ENCODE results near the gene REXO4. TPM values are rescaled to one million over a fixed set of nuclear protein-coding genes. Genes with fewer than 3 reads are reported as not detected.

Gene REXO4
- total RNA-seq, 2 donors from 2014 or later: 13.4 to 13.8 TPM

DNA sequence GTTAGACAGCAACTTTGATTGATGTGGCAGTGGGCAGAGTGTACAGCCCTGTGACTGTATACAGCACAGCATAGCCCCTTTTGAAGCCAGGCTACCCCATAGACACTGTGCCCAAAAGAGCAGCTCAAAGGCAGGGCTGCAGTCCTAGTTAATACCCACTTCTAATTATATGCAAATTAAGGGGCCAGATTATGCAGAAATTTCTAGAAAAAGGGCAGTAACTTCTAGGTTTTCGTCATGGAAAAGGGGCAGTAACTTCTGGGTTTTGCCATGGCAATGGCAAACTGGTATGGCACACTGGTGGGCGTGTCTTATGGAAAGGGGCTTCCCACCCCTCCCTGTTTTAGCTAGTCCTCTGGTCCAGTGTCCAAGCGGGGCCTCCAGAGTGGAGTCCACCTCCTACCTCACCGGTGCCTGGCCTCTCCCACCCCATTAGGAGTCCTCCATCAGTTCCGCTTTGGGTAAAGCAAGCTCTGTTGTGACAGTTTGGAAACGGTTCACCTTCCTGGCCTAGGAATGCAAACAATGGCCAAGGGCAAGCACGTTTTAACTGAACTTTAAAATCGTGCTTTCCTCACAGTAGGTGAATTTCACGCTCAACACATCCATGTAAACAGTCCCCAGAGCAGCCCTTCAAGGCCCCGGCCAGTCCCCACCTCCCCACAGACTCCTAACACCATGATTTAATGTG lies 10.0 kb upstream of the REXO4 start:
- peaks cover 0 to 18% of the 10 kb centered on the region in 2 donors for H3K4me1 ChIP-seq

GRCh38 chr9:133426011-133426410 lies 8.2 kb upstream of the REXO4 start:
- Histone ChIP-seq H3K36me3 (no peaks in the 10 kb centered on the region), H3K27me3 (peaks cover 0 to 4% of the 10 kb centered on the region in 2 donors), H3K4me1 (peaks cover 0 to 18% of the 10 kb centered on the region in 2 donors), H3K9me3 (no peaks in the 10 kb centered on the region), H3K27ac (no peak overlapping the region), H3K4me3 (no peak overlapping the region)
- TF ChIP-seq, protein P1, sequence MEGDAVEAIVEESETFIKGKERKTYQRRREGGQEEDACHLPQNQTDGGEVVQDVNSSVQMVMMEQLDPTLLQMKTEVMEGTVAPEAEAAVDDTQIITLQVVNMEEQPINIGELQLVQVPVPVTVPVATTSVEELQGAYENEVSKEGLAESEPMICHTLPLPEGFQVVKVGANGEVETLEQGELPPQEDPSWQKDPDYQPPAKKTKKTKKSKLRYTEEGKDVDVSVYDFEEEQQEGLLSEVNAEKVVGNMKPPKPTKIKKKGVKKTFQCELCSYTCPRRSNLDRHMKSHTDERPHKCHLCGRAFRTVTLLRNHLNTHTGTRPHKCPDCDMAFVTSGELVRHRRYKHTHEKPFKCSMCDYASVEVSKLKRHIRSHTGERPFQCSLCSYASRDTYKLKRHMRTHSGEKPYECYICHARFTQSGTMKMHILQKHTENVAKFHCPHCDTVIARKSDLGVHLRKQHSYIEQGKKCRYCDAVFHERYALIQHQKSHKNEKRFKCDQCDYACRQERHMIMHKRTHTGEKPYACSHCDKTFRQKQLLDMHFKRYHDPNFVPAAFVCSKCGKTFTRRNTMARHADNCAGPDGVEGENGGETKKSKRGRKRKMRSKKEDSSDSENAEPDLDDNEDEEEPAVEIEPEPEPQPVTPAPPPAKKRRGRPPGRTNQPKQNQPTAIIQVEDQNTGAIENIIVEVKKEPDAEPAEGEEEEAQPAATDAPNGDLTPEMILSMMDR (IDR thresholded peaks at IDR 0.05): no peak
- DNase-seq (ENCODE audit: low spot score): no peak

More for the DNA sequence above, 10.0 kb upstream of the REXO4 start:
- peaks cover 0 to 4% of the 10 kb centered on the region in 2 donors for H3K27me3 ChIP-seq
- H3K4me3 ChIP-seq: no peak overlapping the region
- TF ChIP-seq, protein P1 (IDR thresholded peaks at IDR 0.05): no peak
- no peaks in the 10 kb centered on the region for H3K36me3 ChIP-seq
- no peak for DNase-seq (ENCODE audit: low spot score)
- H3K27ac ChIP-seq: no peak overlapping the region
- H3K9me3 ChIP-seq: no peaks in the 10 kb centered on the region

DNA sequence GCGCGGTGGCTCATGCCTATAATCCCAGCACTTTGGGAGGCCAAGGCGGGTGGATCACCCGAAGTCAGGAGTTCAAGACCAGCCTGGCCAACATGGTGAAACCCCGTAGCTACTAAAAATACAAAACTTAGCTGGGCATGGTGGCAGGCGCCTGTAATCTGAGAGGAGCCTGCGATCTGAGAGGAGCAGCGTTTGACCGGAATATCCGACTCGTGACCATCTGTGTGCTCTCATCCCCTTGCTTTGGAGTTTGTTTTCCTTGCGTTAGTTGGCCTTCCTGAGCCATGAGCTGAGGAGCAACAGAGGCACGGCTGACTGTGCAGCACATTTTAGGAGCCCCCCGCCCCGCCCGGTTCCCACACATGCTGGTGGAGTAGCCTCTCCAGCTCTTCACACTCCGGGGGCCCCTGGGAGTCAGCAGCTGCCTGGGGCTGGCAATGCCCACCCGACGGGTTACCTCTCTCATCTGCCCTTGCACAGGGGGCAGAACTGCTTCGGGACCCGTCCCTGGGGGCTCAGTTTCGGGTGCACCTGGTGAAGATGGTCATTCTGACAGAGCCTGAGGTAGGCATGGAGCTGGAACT lies 7.3 kb upstream of the REXO4 start:
- DNase-seq (ENCODE audit: low spot score): no peak
- peaks cover 0 to 18% of the 10 kb centered on the region in 2 donors for H3K4me1 ChIP-seq
- H3K9me3 ChIP-seq: no peaks in the 10 kb centered on the region
- TF ChIP-seq, protein P1 (IDR thresholded peaks at IDR 0.05): no peak
- H3K4me3 ChIP-seq: no peak overlapping the region
- no peaks in the 10 kb centered on the region for H3K36me3 ChIP-seq
- peaks cover 0 to 4% of the 10 kb centered on the region in 2 donors for H3K27me3 ChIP-seq
- no peak overlapping the region for H3K27ac ChIP-seq

GRCh38 chr9:133424187-133424586 lies 6.4 kb upstream of the REXO4 start:
- H3K27ac ChIP-seq: no peak overlapping the region
- peaks cover 0 to 4% of the 10 kb centered on the region in 2 donors for H3K27me3 ChIP-seq
- no peaks in the 10 kb centered on the region for H3K9me3 ChIP-seq
- no peak overlapping the region for H3K4me3 ChIP-seq
- H3K36me3 ChIP-seq: no peaks in the 10 kb centered on the region
- peaks cover 0 to 12% of the 10 kb centered on the region in 2 donors for H3K4me1 ChIP-seq
- no peak for DNase-seq (ENCODE audit: low spot score)
- TF ChIP-seq, protein P1 (IDR thresholded peaks at IDR 0.05): no peak

DNA sequence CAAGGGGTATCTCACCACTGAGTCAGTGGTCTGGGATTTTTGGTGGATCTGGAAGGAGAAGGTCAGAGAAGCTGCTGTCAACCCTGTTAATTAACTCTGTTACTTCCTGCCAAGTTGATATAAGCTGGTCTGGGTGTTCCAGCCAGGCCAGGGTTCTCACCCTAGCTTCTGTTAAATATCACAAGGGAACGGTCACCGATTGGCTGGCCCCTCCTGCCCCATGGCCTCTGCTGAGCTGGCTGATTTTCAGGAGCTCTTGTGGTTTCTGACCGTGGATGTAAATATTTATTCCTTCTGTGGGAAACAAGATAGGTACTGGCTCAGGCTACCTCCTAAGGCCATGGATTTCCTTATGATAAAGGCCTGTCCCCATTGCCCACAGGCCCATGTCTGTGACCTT lies 5.4 kb upstream of the REXO4 start:
- no peak overlapping the region for H3K4me3 ChIP-seq
- no peaks in the 10 kb centered on the region for H3K9me3 ChIP-seq
- TF ChIP-seq, protein P1 (IDR thresholded peaks at IDR 0.05): no peak
- DNase-seq (ENCODE audit: low spot score): no peak
- H3K4me1 ChIP-seq: peaks cover 0 to 11% of the 10 kb centered on the region in 2 donors
- H3K27ac ChIP-seq: no peak overlapping the region
- H3K27me3 ChIP-seq: peaks cover 0 to 1% of the 10 kb centered on the region in 2 donors
- H3K36me3 ChIP-seq: no peaks in the 10 kb centered on the region
